GM12878 (cell line): Measurements from ENCODE around the gene GRIK4. TPM values are rescaled to one million over a fixed set of nuclear protein-coding genes. Genes with fewer than 3 reads are reported as not detected.

Experiments used
- ATAC-seq: fragments of 200-7000 bp; cut with Tn5 transposase; 3 replicates; pipeline ENCODE4 v1.9.1; 2020; ENCODE audit warnings: mild to moderate bottlenecking, moderate library complexity
- BruUV-seq: library from RNA; stranded (reverse); fragments of 400-500 nt; replicated peaks from 2 replicates; lab custom pipeline; 2021; lab: Mats Ljungman, UMichigan
- CTCF ChIA-PET: fragments of 300-600 bp; sonication (Branson Sonifier 250); formaldehyde crosslinking; extraction: SDS; loops from one replicate; lab custom pipeline; 2021; ENCODE audit warnings: inconsistent platforms; lab: Yijun Ruan, JAX
- POLR2A ChIA-PET: fragments of 350-600 bp; formaldehyde crosslinking; extraction: SDS; loops from one replicate; lab custom pipeline; 2021; ENCODE audit warnings: inconsistent platforms; lab: Charles Lee
- RAD21 ChIA-PET: fragments of 300-600 bp; sonication (Branson Sonifier 250); formaldehyde crosslinking; loops from one replicate; lab custom pipeline; 2023; ENCODE audit warnings: antibody characterized with exemption; ENCODE audit not compliant: unreplicated experiment; lab: Charles Lee
- SMC1A ChIA-PET: fragments of 300-600 bp; sonication (Branson Sonifier 250); formaldehyde crosslinking; loops from one replicate; lab custom pipeline; 2023; ENCODE audit not compliant: unreplicated experiment, uncharacterized antibody; lab: Charles Lee
- DNase-seq: peaks from one replicate; pipeline ENCODE4 v3.0.0-alpha.2; 2011; ENCODE audit warnings: low read depth, low spot score
- FAIRE-seq: peaks from 3 replicates; lab custom pipeline; 2011; peaks lifted over from hg19 to GRCh38; lab: Jason Lieb, UNC
- H2AFZ ChIP-seq: 2 replicates; pipeline ENCODE4 v1.6.0; 2011; ENCODE audit warnings: low read depth, low read length, control low read depth; ENCODE audit not compliant: control insufficient read depth
- H3K27ac ChIP-seq: 2 replicates; pipeline ENCODE4 v1.5.1; 2011; ENCODE audit warnings: control low read depth; ENCODE audit not compliant: control insufficient read depth, insufficient read depth
- H3K27me3 ChIP-seq, 2 experiments: replicated peaks in 1 of 2; 2 replicates each; pipeline versions ENCODE4 v1.6.0 to v1.6.1; 2011; ENCODE audit warnings: low read length in 1 of 2; ENCODE audit not compliant: control insufficient read depth in 2 of 2, insufficient read depth in 2 of 2
- H3K36me3 ChIP-seq, 2 experiments: 2 replicates each; pipeline ENCODE4 v1.5.1; 2011; ENCODE audit warnings: low read length in 1 of 2; ENCODE audit not compliant: control insufficient read depth in 2 of 2, insufficient read depth in 2 of 2
- H3K4me1 ChIP-seq: 2 replicates; pipeline ENCODE4 v1.6.1; 2011; ENCODE audit warnings: mild to moderate bottlenecking, low read length, moderate library complexity, mixed read lengths; ENCODE audit not compliant: control insufficient read depth, insufficient read depth
- H3K4me2 ChIP-seq: 2 replicates; pipeline ENCODE4 v1.6.0; 2011; ENCODE audit warnings: control low read depth; ENCODE audit not compliant: control insufficient read depth, insufficient read depth
- H3K4me3 ChIP-seq: fragments of 200-600 bp; sonication (generic); 2 replicates; pipeline ENCODE4 v1.5.1; 2016
- H3K79me2 ChIP-seq: 2 replicates; pipeline ENCODE4 v1.6.0; 2011; ENCODE audit warnings: low read length; ENCODE audit not compliant: control insufficient read depth, insufficient read depth
- H3K9ac ChIP-seq: 2 replicates; pipeline ENCODE4 v1.8.0; 2011; ENCODE audit warnings: low read length, control low read depth, mixed read lengths; ENCODE audit not compliant: control insufficient read depth, insufficient read depth
- H3K9me3 ChIP-seq: replicated peaks from 3 replicates; pipeline ENCODE4 v1.5.1; 2011; ENCODE audit warnings: mild to moderate bottlenecking, low read length; ENCODE audit not compliant: control insufficient read depth, insufficient read depth
- H4K20me1 ChIP-seq: 2 replicates; pipeline ENCODE4 v1.6.0; 2011; ENCODE audit not compliant: control insufficient read depth, insufficient read depth
- ASH2L ChIP-seq: fragments of 300-600, 200-600 bp; sonication (generic); IDR thresholded peaks from 2 replicates; pipeline ENCODE4 v1.6.1; 2017; ENCODE audit warnings: low read depth, mild to moderate bottlenecking, borderline replicate concordance
- BHLHE40 ChIP-seq, 2 experiments: fragments of 450-650 bp in 1 of 2; IDR thresholded peaks; 2 replicates each; pipeline ENCODE4 v1.6.1; 2011 to 2017; ENCODE audit warnings: low read depth in 2 of 2, borderline replicate concordance in 1 of 2, improper control_type of control experiment in 1 of 2, low read length in 1 of 2, mild to moderate bottlenecking in 1 of 2
- CBX5 ChIP-seq: sonication (generic); IDR thresholded peaks from 2 replicates; pipeline ENCODE4 v1.6.1; 2016; ENCODE audit warnings: low read depth, moderate library complexity, mild to moderate bottlenecking, inconsistent platforms
- CEBPB ChIP-seq, 2 experiments: fragments of 150-350 bp in 1 of 2; IDR thresholded peaks; 2 replicates each; pipeline ENCODE4 v1.6.1; 2012 to 2014; ENCODE audit warnings: low read depth in 2 of 2, low read length in 2 of 2, borderline replicate concordance in 1 of 2, inconsistent platforms in 1 of 2
- CHD4 ChIP-seq: fragments of 200-600 bp; sonication (generic); IDR thresholded peaks from 2 replicates; pipeline ENCODE4 v1.6.1; 2016; ENCODE audit warnings: mild to moderate bottlenecking
- DPF2 ChIP-seq: fragments of 450-650 bp; IDR thresholded peaks from 2 replicates; pipeline ENCODE4 v1.6.1; 2017; ENCODE audit warnings: mild to moderate bottlenecking
- FOXK2 ChIP-seq: fragments of 450-650 bp; IDR thresholded peaks from 2 replicates; pipeline ENCODE4 v1.6.1; 2017; ENCODE audit warnings: mild to moderate bottlenecking, moderate library complexity
- GABPA ChIP-seq: IDR thresholded peaks from 2 replicates; pipeline ENCODE4 v1.6.1; 2014; ENCODE audit warnings: antibody characterized with exemption, low read depth, mild to moderate bottlenecking, inconsistent platforms
- HSF1 ChIP-seq: fragments of 150-350 bp; IDR thresholded peaks from 2 replicates; pipeline ENCODE4 v1.6.1; 2014; ENCODE audit warnings: mild to moderate bottlenecking, low read depth, low read length
- MTA2 ChIP-seq: fragments of 450-650 bp; IDR thresholded peaks from 2 replicates; pipeline ENCODE4 v1.6.1; 2016; ENCODE audit warnings: low read depth, mild to moderate bottlenecking, moderate library complexity
- NBN ChIP-seq: fragments of 450-650 bp; IDR thresholded peaks from 2 replicates; pipeline ENCODE4 v1.6.1; 2016
- PML ChIP-seq: IDR thresholded peaks from 2 replicates; pipeline ENCODE4 v1.6.1; 2012; ENCODE audit warnings: low read length, inconsistent platforms
- ZNF622 ChIP-seq: fragments of 450-650 bp; IDR thresholded peaks from 2 replicates; pipeline ENCODE4 v1.6.1; 2017; ENCODE audit warnings: mild to moderate bottlenecking, inconsistent platforms
- WGBS: methylation state at CpG from one replicate; pipeline ENCODE4 v1.1.6; 2016; ENCODE audit warnings: low lambda C conversion rate; ENCODE audit not compliant: insufficient replicate concordance, insufficient coverage; ENCODE audit errors: missing lambda C conversion rate; 5-methylcytosine and 5-hydroxymethylcytosine counted together
- in situ Hi-C: fragments of 300-500 bp; cut with MboI; formaldehyde crosslinking; loops from 9 replicates; pipeline ENCODE4 v1.14.3; 2018; ENCODE audit warnings: mixed read lengths
- intact Hi-C: fragments of 100-400 bp; cut with micrococcal nuclease; formaldehyde crosslinking; loops from one replicate; pipeline ENCODE4 v1.14.2; 2022; ENCODE audit not compliant: unreplicated experiment
- polyA plus RNA-seq, 11 experiments: library from polyadenylated mRNA; depleted of rRNA in 4 of 11; unstranded in 6 of 11; stranded (reverse) in 5 of 11; fragments of >200 nt; fragmentation: Nextera tagmentation in 4 of 11; fragmentation: Illumina TruSeq in 1 of 11; extraction: Ambion mirVana in 4 of 11; extraction: Trizol in 1 of 11; gene quantifications; 1 replicate in 1 of 11; 2 replicates in 10 of 11; pipeline versions ENCODE4 v1.2.1 to v1.2.3, GENCODE V29; 2011 to 2016; ENCODE audit warnings: inconsistent platforms in 2 of 11, missing spikeins in 2 of 11, low read depth in 1 of 11
- total RNA-seq, 4 experiments: library from RNA; depleted of rRNA in 3 of 4; stranded (reverse); fragments of >200 nt in 3 of 4; fragmentation: Illumina TruSeq in 1 of 4; extraction: Trizol in 1 of 4; gene quantifications; 2 replicates each; pipeline versions ENCODE4 v1.2.1 to v1.2.3, GENCODE V29; 2013 to 2021
- TF ChIP-seq, protein P1 (sequence below): fragments of 450-650 bp; formaldehyde crosslinking; IDR thresholded peaks from 2 replicates; pipeline ENCODE4 v1.4.0; 2022; ENCODE audit warnings: mild to moderate bottlenecking, moderate library complexity

The GRIK4 gene
- total and polyA plus RNA-seq, 10 of the 15 experiments (the other 5 are each of a cell fraction or from before 2014, with no cell fraction given), result 0.33 to 3.6 (median 0.72) TPM

GRCh38 chr11:120566176-120566575 lies 54.6 kb downstream of the GRIK4 start (continued):
- TF ChIP-seq NBN (no peak), ASH2L (no peak)

DNA sequence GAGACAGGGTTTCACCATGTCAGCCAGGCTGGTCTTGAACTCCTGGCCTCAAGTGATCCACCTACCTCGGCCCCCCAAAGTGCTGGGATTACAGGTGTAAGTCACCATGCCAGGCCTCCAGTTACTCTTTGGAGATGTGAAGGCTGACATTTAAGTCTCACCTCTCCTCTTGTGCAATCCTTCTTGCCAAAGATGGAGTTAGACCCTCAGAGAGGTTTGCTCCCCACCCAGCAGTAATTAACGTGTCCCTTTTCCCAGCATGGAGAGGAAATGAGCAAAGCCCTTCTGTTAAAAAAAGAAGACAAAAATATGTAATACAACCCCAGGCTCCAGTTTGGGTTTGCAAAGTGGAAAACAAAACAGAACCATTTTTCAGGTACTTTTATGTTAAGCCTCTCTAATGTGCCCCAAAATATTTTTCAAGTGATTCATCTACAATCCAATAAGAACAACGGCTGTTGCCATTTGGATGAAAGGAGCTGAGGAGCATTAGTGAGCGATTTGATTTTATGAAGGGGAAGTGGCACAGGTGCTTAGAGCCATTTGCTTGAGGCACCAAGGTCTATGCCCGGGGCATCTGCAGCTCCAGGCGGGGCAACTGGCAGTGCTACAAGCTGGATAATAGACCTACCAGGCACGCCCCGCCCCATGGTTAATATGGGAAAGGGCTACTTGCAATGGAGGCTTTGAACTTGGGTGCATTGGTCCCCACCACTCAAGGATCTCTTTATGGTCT lies 57.2 kb downstream of the GRIK4 start:
- 52% methylated on average over 8 of the region's 8 CpGs for WGBS
- H3K4me2 ChIP-seq, result no peak overlapping the region
- ChIA-PET SMC1A (interaction anchor here (1.5 to 2.2 kb wide), 2 partner anchors 10 to 45 kb away, joined by 5 to 7 read pairs; no protein-coding TSS in a partner anchor), CTCF (interaction anchor here (1.1 to 1.9 kb wide), 2 partner anchors 47 to 116 kb away, joined by 3 to 7 read pairs; no protein-coding TSS in a partner anchor), RAD21 (interaction anchor here (1.0 to 1.2 kb wide), 4 partner anchors 10 to 116 kb away, joined by 3 to 4 read pairs (median 3); no protein-coding TSS in a partner anchor), POLR2A (interaction anchor here (1.1 to 2.2 kb wide), 3 partner anchors 9 to 11 kb away, joined by 3 to 9 read pairs (median 5); no protein-coding TSS in a partner anchor)
- in situ Hi-C loops, result no loop called here
- no peak overlapping the region for H3K4me3 ChIP-seq
- H3K4me1 ChIP-seq, result peaks cover 16% of the 10 kb centered on the region
- no peaks in the 10 kb centered on the region for H3K27me3 ChIP-seq
- no peak for TF ChIP-seq CEBPB (IDR thresholded peaks at IDR 0.05; ENCODE audit: borderline replicate concordance in 1 of 2, low read depth in 2 of 2, low read length in 2 of 2)
- TF ChIP-seq ZNF622, result no peak
- no peak for TF ChIP-seq DPF2
- TF ChIP-seq PML, result no peak
- TF ChIP-seq CBX5, result no peak
- TF ChIP-seq FOXK2, result no peak
- TF ChIP-seq, protein P1, sequence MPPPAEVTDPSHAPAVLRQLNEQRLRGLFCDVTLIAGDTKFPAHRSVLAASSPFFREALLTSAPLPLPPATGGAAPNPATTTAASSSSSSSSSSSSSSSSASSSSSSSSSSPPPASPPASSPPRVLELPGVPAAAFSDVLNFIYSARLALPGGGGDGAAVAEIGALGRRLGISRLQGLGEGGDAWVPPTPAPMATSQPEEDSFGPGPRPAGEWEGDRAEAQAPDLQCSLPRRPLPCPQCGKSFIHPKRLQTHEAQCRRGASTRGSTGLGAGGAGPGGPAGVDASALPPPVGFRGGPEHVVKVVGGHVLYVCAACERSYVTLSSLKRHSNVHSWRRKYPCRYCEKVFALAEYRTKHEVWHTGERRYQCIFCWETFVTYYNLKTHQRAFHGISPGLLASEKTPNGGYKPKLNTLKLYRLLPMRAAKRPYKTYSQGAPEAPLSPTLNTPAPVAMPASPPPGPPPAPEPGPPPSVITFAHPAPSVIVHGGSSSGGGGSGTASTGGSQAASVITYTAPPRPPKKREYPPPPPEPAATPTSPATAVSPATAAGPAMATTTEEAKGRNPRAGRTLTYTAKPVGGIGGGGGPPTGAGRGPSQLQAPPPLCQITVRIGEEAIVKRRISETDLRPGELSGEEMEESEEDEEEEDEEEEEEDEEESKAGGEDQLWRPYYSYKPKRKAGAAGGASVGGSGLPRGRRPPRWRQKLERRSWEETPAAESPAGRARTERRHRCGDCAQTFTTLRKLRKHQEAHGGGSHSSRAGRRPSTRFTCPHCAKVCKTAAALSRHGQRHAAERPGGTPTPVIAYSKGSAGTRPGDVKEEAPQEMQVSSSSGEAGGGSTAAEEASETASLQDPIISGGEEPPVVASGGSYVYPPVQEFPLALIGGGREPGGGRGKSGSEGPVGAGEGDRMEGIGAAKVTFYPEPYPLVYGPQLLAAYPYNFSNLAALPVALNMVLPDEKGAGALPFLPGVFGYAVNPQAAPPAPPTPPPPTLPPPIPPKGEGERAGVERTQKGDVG (CRISPR knock-in tag), result no peak
- TF ChIP-seq BHLHE40 (IDR thresholded peaks at IDR 0.05; ENCODE audit: borderline replicate concordance in 1 of 2, low read depth in 2 of 2, low read length in 1 of 2), result no peak
- TF ChIP-seq CHD4, result no peak
- TF ChIP-seq ASH2L, result no peak
- no peak for TF ChIP-seq HSF1
- no peak for TF ChIP-seq GABPA
- TF ChIP-seq MTA2, result no peak
- no peaks in the 10 kb centered on the region for H4K20me1 ChIP-seq
- H3K27ac ChIP-seq, result no peak overlapping the region
- no peaks in the 10 kb centered on the region for H3K9me3 ChIP-seq
- DNase-seq (no peak), ATAC-seq (no peak), FAIRE-seq (no peak)
- H2AFZ ChIP-seq, result no peak overlapping the region
- no peaks in the 10 kb centered on the region; a peak in 1 of 4 replicates for H3K36me3 ChIP-seq
- no peaks in the 10 kb centered on the region for H3K79me2 ChIP-seq
- intact Hi-C loops, result no loop called here
- BruUV-seq, result no TSS peak
- H3K9ac ChIP-seq, result no peak overlapping the region
